SU-DHL-6 (cell line): ENCODE measurements around the gene ACSM6.
"Not testable (repeated sequence)": the region's sequence is repeated elsewhere in the genome, so short reads cannot be mapped to it uniquely, and the experiment has no call there.

Experiments used
- H2AFZ ChIP-seq: fragments of 200-600 bp; sonication (generic); 2 replicates; pipeline ENCODE4 v1.6.1; 2014; ENCODE audit warnings: low read depth, mild to moderate bottlenecking, moderate library complexity, mixed read lengths, antibody characterized with exemption, low read length; ENCODE audit not compliant: severe bottlenecking
- H3F3A ChIP-seq: fragments of 200-600 bp; shearing (Covaris generic); 2 replicates; pipeline ENCODE4 v1.6.0; 2016; ENCODE audit warnings: antibody characterized with exemption, mild to moderate bottlenecking; ENCODE audit not compliant: insufficient read depth
- H3K27ac ChIP-seq: fragments of 200-600 bp; sonication (generic); 2 replicates; pipeline ENCODE4 v1.5.1; 2016; ENCODE audit warnings: low read depth, mild to moderate bottlenecking, low read length, moderate library complexity, mixed read lengths
- H3K27me3 ChIP-seq: fragments of 200-600 bp; sonication (generic), shearing (Covaris generic); 2 replicates; pipeline ENCODE4 v1.6.0; 2014; ENCODE audit warnings: mild to moderate bottlenecking, low read length
- H3K36me3 ChIP-seq: fragments of 200-600 bp; sonication (generic); 2 replicates; pipeline ENCODE4 v1.6.1; 2014; ENCODE audit warnings: mild to moderate bottlenecking, low read length, mixed read lengths
- H3K4me2 ChIP-seq: fragments of 300-600, 200-600 bp; shearing (Covaris generic), sonication (generic); 2 replicates; pipeline ENCODE4 v1.6.0; 2014; ENCODE audit warnings: low read length, low read depth, mild to moderate bottlenecking; ENCODE audit not compliant: poor library complexity, severe bottlenecking
- H3K4me3 ChIP-seq: fragments of 200-600 bp; sonication (generic); 2 replicates; pipeline ENCODE4 v1.5.1; 2014; ENCODE audit warnings: antibody characterized with exemption, low read length, mild to moderate bottlenecking, mixed read lengths; ENCODE audit not compliant: insufficient read depth, poor library complexity, severe bottlenecking
- H3K79me2 ChIP-seq: fragments of 200-600 bp; sonication (generic); 2 replicates; pipeline ENCODE4 v1.6.1; 2014; ENCODE audit warnings: mild to moderate bottlenecking, low read length, moderate library complexity; ENCODE audit not compliant: insufficient read depth
- H3K9ac ChIP-seq: fragments of 200-600 bp; sonication (generic); 2 replicates; pipeline ENCODE4 v1.7.0; 2014; ENCODE audit warnings: mild to moderate bottlenecking, low read length
- H3K9me2 ChIP-seq: fragments of 200-600 bp; sonication (generic); replicated peaks from 2 replicates; pipeline ENCODE4 v1.6.1; 2014; ENCODE audit warnings: low read length; ENCODE audit not compliant: insufficient read depth
- H3K9me3 ChIP-seq: fragments of 200-600 bp; sonication (generic); 2 replicates; pipeline ENCODE4 v1.6.1; 2014; ENCODE audit warnings: low read length, mixed read lengths; ENCODE audit not compliant: insufficient read depth
- H4K20me1 ChIP-seq: fragments of 200-600 bp; sonication (generic); 2 replicates; pipeline ENCODE4 v1.6.1; 2014; ENCODE audit warnings: low read depth, mild to moderate bottlenecking, antibody characterized with exemption, low read length, moderate library complexity, mixed read lengths
- EZH2phosphoT487 ChIP-seq: fragments of 200-600 bp; sonication (generic), shearing (Covaris generic); conservative IDR thresholded peaks from 2 replicates; pipeline ENCODE4 v1.6.1; 2018; ENCODE audit warnings: mild to moderate bottlenecking, antibody characterized with exemption, low read length, moderate library complexity, mixed read lengths
- TF ChIP-seq, protein P1 (sequence below): fragments of 200-600 bp; sonication (generic); IDR thresholded peaks from one replicate; pipeline ENCODE4 v1.5.1; 2017; ENCODE audit warnings: antibody characterized with exemption, mild to moderate bottlenecking, low read length, moderate library complexity; ENCODE audit not compliant: insufficient read depth, poor library complexity, severe bottlenecking

Gene ACSM6

DNA sequence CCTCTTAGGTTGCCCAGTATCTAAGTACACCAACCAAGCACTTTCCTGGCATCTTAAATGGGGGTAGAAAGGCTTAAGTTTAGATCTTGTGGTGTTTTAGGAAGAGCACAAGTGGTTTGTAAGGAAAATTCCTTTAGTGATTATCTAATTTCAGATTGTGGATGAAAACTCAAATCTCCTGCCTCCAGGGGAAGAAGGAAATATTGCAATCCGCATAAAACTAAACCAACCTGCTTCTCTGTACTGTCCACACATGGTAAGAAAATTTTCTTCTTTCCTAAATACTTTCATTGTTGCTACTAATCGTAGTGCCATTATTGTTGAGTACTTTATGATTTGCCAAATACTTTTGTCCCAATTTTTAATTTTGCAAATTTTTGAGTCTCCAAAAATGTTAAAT, 31.1 kb downstream of the ACSM6 start:
- TF ChIP-seq EZH2phosphoT487: no peak
- TF ChIP-seq, protein P1, sequence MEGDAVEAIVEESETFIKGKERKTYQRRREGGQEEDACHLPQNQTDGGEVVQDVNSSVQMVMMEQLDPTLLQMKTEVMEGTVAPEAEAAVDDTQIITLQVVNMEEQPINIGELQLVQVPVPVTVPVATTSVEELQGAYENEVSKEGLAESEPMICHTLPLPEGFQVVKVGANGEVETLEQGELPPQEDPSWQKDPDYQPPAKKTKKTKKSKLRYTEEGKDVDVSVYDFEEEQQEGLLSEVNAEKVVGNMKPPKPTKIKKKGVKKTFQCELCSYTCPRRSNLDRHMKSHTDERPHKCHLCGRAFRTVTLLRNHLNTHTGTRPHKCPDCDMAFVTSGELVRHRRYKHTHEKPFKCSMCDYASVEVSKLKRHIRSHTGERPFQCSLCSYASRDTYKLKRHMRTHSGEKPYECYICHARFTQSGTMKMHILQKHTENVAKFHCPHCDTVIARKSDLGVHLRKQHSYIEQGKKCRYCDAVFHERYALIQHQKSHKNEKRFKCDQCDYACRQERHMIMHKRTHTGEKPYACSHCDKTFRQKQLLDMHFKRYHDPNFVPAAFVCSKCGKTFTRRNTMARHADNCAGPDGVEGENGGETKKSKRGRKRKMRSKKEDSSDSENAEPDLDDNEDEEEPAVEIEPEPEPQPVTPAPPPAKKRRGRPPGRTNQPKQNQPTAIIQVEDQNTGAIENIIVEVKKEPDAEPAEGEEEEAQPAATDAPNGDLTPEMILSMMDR: no peak
- no peak overlapping the region for H3K9ac ChIP-seq
- no peaks in the 10 kb centered on the region for H4K20me1 ChIP-seq
- H3K79me2 ChIP-seq: no peaks in the 10 kb centered on the region
- no peak overlapping the region for H3K27ac ChIP-seq
- no peaks in the 10 kb centered on the region for H3K27me3 ChIP-seq
- H3K4me2 ChIP-seq: no peak overlapping the region
- no peaks in the 10 kb centered on the region for H3F3A ChIP-seq
- no peaks in the 10 kb centered on the region for H3K9me2 ChIP-seq
- H2AFZ ChIP-seq: no peak overlapping the region
- no peaks in the 10 kb centered on the region for H3K36me3 ChIP-seq
- no peak overlapping the region for H3K4me3 ChIP-seq
- H3K9me3 ChIP-seq: no peaks in the 10 kb centered on the region

DNA sequence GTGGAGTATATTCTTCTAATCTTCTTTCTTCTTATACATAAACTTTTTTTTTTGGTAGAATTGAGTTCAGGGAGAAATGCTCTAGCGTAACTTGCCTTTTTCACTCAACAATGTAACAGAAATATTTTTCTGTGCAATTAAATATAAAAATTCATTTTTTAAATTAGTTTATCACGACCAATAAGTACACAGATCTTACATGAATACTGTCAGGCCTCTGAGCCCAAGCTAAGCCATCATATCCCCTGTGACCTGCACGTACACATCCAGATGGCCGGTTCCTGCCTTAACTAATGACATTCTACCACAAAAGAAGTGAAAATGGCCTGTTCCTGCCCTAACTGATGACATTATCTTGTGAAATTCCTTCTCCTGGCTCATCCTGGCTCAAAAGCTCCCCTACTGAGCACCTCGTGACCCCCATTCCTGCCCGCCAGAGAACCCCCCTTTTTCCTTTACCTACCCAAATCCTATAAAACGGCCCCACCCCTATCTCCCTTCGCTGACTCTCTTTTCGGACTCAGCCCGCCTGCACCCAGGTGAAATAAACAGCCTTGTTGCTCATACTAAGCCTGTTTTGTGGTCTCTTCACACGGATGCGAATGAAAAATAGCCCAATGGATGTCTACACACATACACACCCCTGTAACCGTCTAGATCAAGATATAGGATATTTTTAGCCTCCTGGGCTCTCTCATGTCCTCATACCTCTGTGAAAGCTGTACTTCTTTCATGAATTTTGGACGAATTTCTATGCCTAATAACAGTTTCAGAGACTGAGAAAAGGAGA, 35.1 kb downstream of the ACSM6 start:
- H3F3A ChIP-seq, H3K27ac ChIP-seq, H4K20me1 ChIP-seq, H3K4me2 ChIP-seq, H3K9ac ChIP-seq, H3K79me2 ChIP-seq, H3K4me3 ChIP-seq, H3K27me3 ChIP-seq, H3K36me3 ChIP-seq, H3K9me2 ChIP-seq, H2AFZ ChIP-seq, H3K9me3 ChIP-seq: not testable (repeated sequence)

DNA sequence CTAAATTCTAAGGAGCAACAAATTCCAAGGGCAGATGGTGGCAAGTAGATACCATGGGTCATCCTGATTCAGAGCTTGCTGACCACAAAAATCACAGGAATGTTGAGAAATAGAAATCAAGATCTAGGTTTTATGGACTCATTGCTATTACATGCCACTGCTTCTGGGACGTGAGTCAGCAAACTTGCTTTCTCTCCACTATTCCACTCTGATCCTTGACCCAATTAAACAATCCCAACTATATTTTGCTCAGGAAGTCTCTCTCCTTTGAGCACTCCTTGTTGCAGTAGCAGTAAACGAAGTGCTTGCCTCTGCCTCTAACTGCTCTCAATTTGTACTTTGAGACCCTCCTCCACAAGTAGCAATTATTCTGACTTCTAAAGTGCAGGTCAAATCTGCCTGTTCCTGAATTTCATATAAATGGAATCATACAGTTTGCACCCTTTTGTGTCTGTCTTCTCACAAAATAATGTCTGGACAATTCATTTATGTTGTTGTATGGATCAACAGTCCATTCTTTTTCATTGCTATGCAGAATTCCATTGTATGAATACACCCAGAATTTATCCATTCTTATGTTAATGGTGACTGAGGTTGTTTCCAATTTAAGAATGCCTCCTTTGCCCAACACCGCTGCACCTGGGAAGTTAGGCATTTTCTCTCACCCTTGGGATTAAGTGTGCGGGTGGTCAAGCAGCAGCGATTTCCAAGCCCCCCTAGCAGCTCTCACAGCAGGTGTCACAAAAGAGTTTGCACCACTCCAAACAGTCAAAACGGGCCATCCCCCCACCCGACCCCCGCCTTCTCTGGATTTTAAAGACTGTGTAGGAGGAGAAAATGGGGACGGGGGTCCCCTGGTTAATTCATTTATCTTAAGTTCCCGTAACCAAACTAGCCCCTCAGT, 35.9 kb downstream of the ACSM6 start:
- Histone ChIP-seq H3K9me3 (no peaks in the 10 kb centered on the region), H3K4me2 (no peak overlapping the region), H3K4me3 (no peak overlapping the region), H3K27ac (no peak overlapping the region), H4K20me1 (no peaks in the 10 kb centered on the region), H3K79me2 (no peaks in the 10 kb centered on the region), H3F3A (no peaks in the 10 kb centered on the region), H2AFZ (no peak overlapping the region), H3K9ac (no peak overlapping the region), H3K36me3 (no peaks in the 10 kb centered on the region), H3K9me2 (no peaks in the 10 kb centered on the region), H3K27me3 (no peaks in the 10 kb centered on the region)
- TF ChIP-seq, protein P1: no peak
- TF ChIP-seq EZH2phosphoT487: no peak

DNA sequence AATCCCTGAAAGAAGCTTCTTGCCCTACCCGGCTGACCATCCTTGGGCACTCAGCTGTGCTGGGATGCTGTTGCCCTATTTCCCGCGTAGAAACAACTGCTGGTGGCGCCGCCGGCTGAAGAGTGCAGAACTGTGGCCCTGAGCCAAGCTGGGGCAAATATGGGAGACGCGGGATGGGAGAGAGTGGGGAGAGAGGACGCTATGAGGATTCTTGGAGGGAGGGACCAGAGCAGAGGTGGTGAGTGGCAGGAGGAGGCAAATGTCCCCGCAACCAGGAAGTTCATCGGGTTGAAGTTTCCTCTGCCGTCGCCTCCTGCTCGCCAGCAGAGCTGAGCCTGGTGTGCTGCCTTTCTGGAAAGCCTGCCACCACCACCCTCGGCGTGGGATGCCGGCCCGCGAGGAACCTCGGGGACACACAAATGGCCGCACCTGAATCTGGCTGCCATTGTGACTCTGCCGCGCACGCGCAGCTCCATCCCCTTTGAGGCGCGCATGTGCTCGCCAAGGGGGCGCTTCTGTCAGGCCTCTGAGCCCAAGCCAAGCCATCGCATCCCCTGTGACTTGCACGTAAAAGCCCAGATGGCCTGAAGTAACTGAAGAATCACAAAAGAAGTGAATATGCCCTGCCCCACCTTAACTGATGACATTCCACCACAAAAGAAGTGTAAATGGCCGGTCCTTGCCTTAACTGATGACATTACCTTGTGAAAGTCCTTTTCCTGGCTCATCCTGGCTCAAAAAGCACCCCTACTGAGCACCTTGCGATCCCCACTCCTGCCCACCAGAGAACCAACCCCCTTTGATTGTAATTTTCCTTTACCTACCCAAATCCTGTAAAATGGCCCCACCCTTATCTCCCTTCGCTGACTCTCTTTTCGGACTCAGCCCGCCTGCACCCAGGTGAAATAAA, 36.9 kb downstream of the ACSM6 start:
- H3K4me2 ChIP-seq: not testable (repeated sequence)

More for the DNA sequence above, 36.9 kb downstream of the ACSM6 start:
- H3K9ac ChIP-seq, H3K27me3 ChIP-seq, H3K79me2 ChIP-seq, H3K9me2 ChIP-seq, H3K4me3 ChIP-seq, H3K27ac ChIP-seq, H4K20me1 ChIP-seq, H3K36me3 ChIP-seq, H3K9me3 ChIP-seq, H2AFZ ChIP-seq, H3F3A ChIP-seq: not testable (repeated sequence)
